OCI-LY3 (cell line): Measurements from ENCODE around the gene GADL1.

Source experiments
- H2AFZ ChIP-seq: fragments of 200-600, 300-600 bp; shearing (Covaris generic); 2 replicates; pipeline ENCODE4 v1.6.0; 2014; ENCODE audit warnings: antibody characterized with exemption, low read depth, low read length
- H3K27ac ChIP-seq: fragments of 200-600, 300-600 bp; sonication (generic); 2 replicates; pipeline ENCODE4 v1.5.1; 2014; ENCODE audit warnings: mild to moderate bottlenecking, low read length, moderate library complexity, mixed read lengths
- H3K27me3 ChIP-seq: fragments of 200-600, 300-600 bp; sonication (generic); 2 replicates; pipeline ENCODE4 v1.6.1; 2014; ENCODE audit warnings: low read depth, low read length, mixed read lengths
- H3K36me3 ChIP-seq: fragments of 200-600, 300-600 bp; sonication (generic); replicated peaks from 2 replicates; pipeline ENCODE3; 2014; ENCODE audit warnings: low read depth, low read length, mixed read lengths
- H3K4me1 ChIP-seq: fragments of 300-600, 200-600 bp; sonication (generic); 2 replicates; pipeline ENCODE4 v1.6.1; 2014; ENCODE audit warnings: low read length, mixed read lengths
- H3K4me2 ChIP-seq: fragments of 200-600, 300-600 bp; sonication (generic); 2 replicates; pipeline ENCODE4 v1.6.1; 2014; ENCODE audit warnings: low read length, mixed read lengths
- H3K4me3 ChIP-seq: fragments of 300-600, 200-600 bp; sonication (generic); 2 replicates; pipeline ENCODE4 v1.5.1; 2014; ENCODE audit warnings: antibody characterized with exemption, mild to moderate bottlenecking, low read length, moderate library complexity
- H3K79me2 ChIP-seq: fragments of 300-600, 200-600 bp; shearing (Covaris generic); 2 replicates; pipeline ENCODE4 v1.6.1; 2014; ENCODE audit warnings: mild to moderate bottlenecking, low read length, mixed read lengths
- H3K9ac ChIP-seq: fragments of 300-600, 200-600 bp; shearing (Covaris generic); 2 replicates; pipeline ENCODE4 v1.6.0; 2014; ENCODE audit warnings: mild to moderate bottlenecking, low read length, moderate library complexity
- H3K9me3 ChIP-seq: fragments of 200-600, 300-600 bp; shearing (Covaris generic); 2 replicates; pipeline ENCODE4 v1.6.1; 2014; ENCODE audit warnings: low read length, mixed read lengths; ENCODE audit not compliant: insufficient read depth
- H4K20me1 ChIP-seq: fragments of 200-600, 300-600 bp; sonication (generic); 2 replicates; pipeline ENCODE4 v1.6.1; 2016; ENCODE audit warnings: low read length, mixed read lengths; ENCODE audit not compliant: insufficient read depth
- CTCF ChIP-seq: fragments of 200-600, 300-600 bp; sonication (generic); IDR thresholded peaks from 2 replicates; pipeline ENCODE4 v1.5.1; 2014; ENCODE audit warnings: antibody characterized with exemption, low read length, low read depth
- EZH2phosphoT487 ChIP-seq: fragments of 200-600 bp; shearing (Covaris generic); IDR thresholded peaks from 2 replicates; pipeline ENCODE4 v1.6.1; 2018; ENCODE audit warnings: antibody characterized with exemption, mixed run types, low read depth

Gene GADL1

GRCh38 chr3:30872879-30873278 lies 21.6 kb downstream of the GADL1 start:
- no peaks in the 10 kb centered on the region for H3K36me3 ChIP-seq
- H3K79me2 ChIP-seq, result no peaks in the 10 kb centered on the region
- no peaks in the 10 kb centered on the region for H3K4me1 ChIP-seq
- no peak overlapping the region for H3K27ac ChIP-seq
- H3K27me3 ChIP-seq, result 0 out of 2 replicates have a peak, but pooled peaks cover 3% of the 10 kb centered on the region
- H3K9ac ChIP-seq, result no peak overlapping the region
- no peaks in the 10 kb centered on the region for H3K9me3 ChIP-seq
- TF ChIP-seq CTCF (no peak), EZH2phosphoT487 (no peak)
- H2AFZ ChIP-seq, result no peak overlapping the region
- no peak overlapping the region for H3K4me2 ChIP-seq
- H4K20me1 ChIP-seq, result no peaks in the 10 kb centered on the region
- H3K4me3 ChIP-seq, result no peak overlapping the region

GRCh38 chr3:30871720-30872119 lies 22.7 kb downstream of the GADL1 start:
- Histone ChIP-seq H2AFZ (no peak overlapping the region), H3K4me3 (no peak overlapping the region), H3K9me3 (no peaks in the 10 kb centered on the region), H3K27ac (no peak overlapping the region), H3K4me1 (no peaks in the 10 kb centered on the region), H3K4me2 (no peak overlapping the region), H3K36me3 (no peaks in the 10 kb centered on the region), H3K9ac (no peak overlapping the region), H4K20me1 (no peaks in the 10 kb centered on the region), H3K79me2 (no peaks in the 10 kb centered on the region), H3K27me3 (0 out of 2 replicates have a peak, but pooled peaks cover 3% of the 10 kb centered on the region)
- TF ChIP-seq EZH2phosphoT487 (no peak), CTCF (no peak)

GRCh38 chr3:30864836-30865235 lies 29.6 kb downstream of the GADL1 start:
- no peak overlapping the region for H3K4me2 ChIP-seq
- no peak overlapping the region for H2AFZ ChIP-seq

GRCh38 chr3:30864132-30864531 lies 30.3 kb downstream of the GADL1 start:
- H3K9ac ChIP-seq, result no peak overlapping the region
- H3K79me2 ChIP-seq, result no peaks in the 10 kb centered on the region
- H3K4me1 ChIP-seq, result no peaks in the 10 kb centered on the region
- no peaks in the 10 kb centered on the region for H3K9me3 ChIP-seq
- H3K4me3 ChIP-seq, result no peak overlapping the region
- H3K4me2 ChIP-seq, result no peak overlapping the region
- H3K27ac ChIP-seq, result no peak overlapping the region
- TF ChIP-seq CTCF, result no peak
- no peak for TF ChIP-seq EZH2phosphoT487
- H2AFZ ChIP-seq, result no peak overlapping the region
- no peaks in the 10 kb centered on the region for H4K20me1 ChIP-seq
- H3K36me3 ChIP-seq, result no peaks in the 10 kb centered on the region
- no peaks in the 10 kb centered on the region for H3K27me3 ChIP-seq

More at GRCh38 chr3:30864836-30865235, 29.6 kb downstream of the GADL1 start:
- Histone ChIP-seq H3K9ac (no peak overlapping the region), H3K4me3 (no peak overlapping the region), H3K36me3 (no peaks in the 10 kb centered on the region), H4K20me1 (no peaks in the 10 kb centered on the region), H3K9me3 (no peaks in the 10 kb centered on the region), H3K27me3 (no peaks in the 10 kb centered on the region), H3K79me2 (no peaks in the 10 kb centered on the region), H3K4me1 (no peaks in the 10 kb centered on the region), H3K27ac (no peak overlapping the region)
- no peak for TF ChIP-seq CTCF
- no peak for TF ChIP-seq EZH2phosphoT487
